Measurements from ENCODE around the gene IDI1. TPM values are rescaled to one million over a fixed set of nuclear protein-coding genes. Genes with fewer than 3 reads are reported as not detected.
A peak's percentile ranks its signal among the peaks of the same experiment; 100 is the strongest.

Gene IDI1
- total and polyA plus RNA-seq, 2 of the 13 experiments (the other 11 are each of a cell fraction or from before 2014, with no cell fraction given), result 44.4 to 145 TPM

DNA sequence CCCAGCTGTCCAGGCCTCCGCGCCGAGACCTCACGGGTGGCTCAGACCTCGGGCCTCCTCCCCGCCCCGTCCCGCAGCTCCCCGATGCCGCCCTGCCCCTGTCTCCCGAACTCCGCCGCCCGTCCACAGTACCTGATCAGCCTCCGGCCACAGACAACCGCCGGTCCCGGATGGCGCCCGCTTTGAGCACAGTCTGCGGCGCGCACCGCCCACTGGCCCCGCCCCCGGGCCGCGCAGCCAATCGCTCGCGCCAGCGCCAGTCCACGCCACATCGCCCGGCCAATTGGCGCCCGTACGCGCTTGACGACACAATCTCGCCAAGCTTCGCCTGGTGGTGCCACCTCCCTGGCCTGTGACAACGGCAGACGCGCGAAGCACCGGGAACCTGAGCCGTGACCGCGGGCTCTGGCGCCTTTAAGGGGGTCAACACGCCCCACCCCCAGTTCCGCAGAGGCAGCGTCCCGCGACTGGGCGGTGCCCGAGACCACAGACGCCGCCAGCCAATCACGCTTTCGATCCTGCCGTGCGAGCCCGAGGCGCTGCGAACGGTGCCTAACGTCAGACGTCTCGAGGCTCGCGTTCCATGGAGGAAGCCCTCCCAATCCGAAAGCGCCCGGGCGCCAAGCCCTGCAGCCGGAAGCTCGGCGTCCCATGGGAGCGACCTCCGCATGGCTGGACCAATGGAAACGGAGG, at the start of gene IDI1 (continued):
- TF ChIP-seq ZNF180 (CRISPR knock-in tag; IDR thresholded peaks at IDR 0.05; ENCODE audit: borderline replicate concordance, low read depth) (0 out of 2 replicates have a peak, but pooled peaks have one; percentile 32), AHDC1 (CRISPR knock-in tag; IDR thresholded peaks at IDR 0.05; ENCODE audit: borderline replicate concordance) (no peak), RBAK (CRISPR knock-in tag; IDR thresholded peaks at IDR 0.05) (no peak), PHF20 (CRISPR knock-in tag; IDR thresholded peaks at IDR 0.05) (peak; percentile 77; the same call in 1 of the 2 replicates), MAFF (IDR thresholded peaks at IDR 0.05; ENCODE audit: low read depth, low read length) (no peak), ZNF772 (CRISPR knock-in tag; IDR thresholded peaks at IDR 0.05) (no peak; the same call in 1 of the 2 replicates), NR1H2 (CRISPR knock-in tag; IDR thresholded peaks at IDR 0.05; ENCODE audit: borderline replicate concordance, low read depth) (no peak; the same call in 1 of the 2 replicates), GZF1 (CRISPR knock-in tag; IDR thresholded peaks at IDR 0.05) (no peak), LBX2 (CRISPR knock-in tag; IDR thresholded peaks at IDR 0.05; ENCODE audit: borderline replicate concordance) (no peak), REPIN1 (CRISPR knock-in tag; IDR thresholded peaks at IDR 0.05; ENCODE audit: borderline replicate concordance, low read depth) (peak; percentile 82), ZNF672 (CRISPR knock-in tag; IDR thresholded peaks at IDR 0.05) (no peak), MATR3 (CRISPR knock-in tag; IDR thresholded peaks at IDR 0.05) (no peak), EED (CRISPR knock-in tag; IDR thresholded peaks at IDR 0.05) (no peak; the same call in 1 of the 2 replicates), TBX3 (IDR thresholded peaks at IDR 0.05; ENCODE audit: borderline replicate concordance) (peak; percentile 52; the same call in 1 of the 2 replicates), IRX3 (CRISPR knock-in tag; IDR thresholded peaks at IDR 0.05; ENCODE audit: borderline replicate concordance, low read depth) (0 out of 2 replicates have a peak, but pooled peaks have one; percentile 17), MLLT10 (CRISPR knock-in tag; IDR thresholded peaks at IDR 0.05) (no peak), FOSL2 (CRISPR knock-in tag; IDR thresholded peaks at IDR 0.05) (peak; percentile 27; the same call in 1 of the 2 replicates), ZNF891 (CRISPR knock-in tag; IDR thresholded peaks at IDR 0.05) (peak; percentile 52; the same call in 1 of the 2 replicates), ZKSCAN5 (CRISPR knock-in tag; IDR thresholded peaks at IDR 0.05) (no peak), ZNF383 (CRISPR knock-in tag; IDR thresholded peaks at IDR 0.05; ENCODE audit: borderline replicate concordance) (no peak), ZNF749 (CRISPR knock-in tag; IDR thresholded peaks at IDR 0.05; ENCODE audit: borderline replicate concordance) (peak; percentile 67; the same call in 1 of the 2 replicates), MXD4 (CRISPR knock-in tag; IDR thresholded peaks at IDR 0.05) (peak; percentile 82; the same call in 1 of the 2 replicates), ZNF577 (CRISPR knock-in tag; IDR thresholded peaks at IDR 0.05; ENCODE audit: borderline replicate concordance, low read depth) (no peak)
- TF ChIP-seq, protein P1, sequence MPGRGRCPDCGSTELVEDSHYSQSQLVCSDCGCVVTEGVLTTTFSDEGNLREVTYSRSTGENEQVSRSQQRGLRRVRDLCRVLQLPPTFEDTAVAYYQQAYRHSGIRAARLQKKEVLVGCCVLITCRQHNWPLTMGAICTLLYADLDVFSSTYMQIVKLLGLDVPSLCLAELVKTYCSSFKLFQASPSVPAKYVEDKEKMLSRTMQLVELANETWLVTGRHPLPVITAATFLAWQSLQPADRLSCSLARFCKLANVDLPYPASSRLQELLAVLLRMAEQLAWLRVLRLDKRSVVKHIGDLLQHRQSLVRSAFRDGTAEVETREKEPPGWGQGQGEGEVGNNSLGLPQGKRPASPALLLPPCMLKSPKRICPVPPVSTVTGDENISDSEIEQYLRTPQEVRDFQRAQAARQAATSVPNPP (CRISPR knock-in tag; IDR thresholded peaks at IDR 0.05), result peak; percentile 88
